T-helper 1 cell (primary cell): ENCODE data around the gene TMEM132D.

Experiments used
- DNase-seq, 5 donors: peaks; one replicate each; pipeline ENCODE4 v3.0.0-alpha.2; 2012 to 2020

The TMEM132D gene

DNA sequence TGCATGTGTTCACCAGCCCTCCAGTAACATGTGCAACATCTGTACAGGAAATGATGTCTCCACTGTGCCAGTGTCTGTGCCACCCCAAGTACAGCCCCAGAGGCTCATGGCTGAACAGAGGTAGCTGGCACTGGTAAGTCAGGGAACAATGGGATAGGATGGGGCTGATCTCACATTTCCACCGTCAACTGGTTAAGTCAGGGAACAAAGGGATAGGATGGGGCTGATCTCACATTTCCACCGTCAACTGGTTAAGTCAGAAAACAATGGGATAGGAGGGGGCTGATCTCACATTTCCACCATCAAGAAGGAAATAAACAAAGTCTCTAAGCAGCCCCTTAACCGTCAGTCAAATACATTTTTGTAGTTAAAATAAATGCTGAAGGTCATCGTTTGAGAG is 246.6 kb downstream of the TMEM132D start:
- no peak for DNase-seq

GRCh38 chr12:129651951-129652350 is 251.9 kb downstream of the TMEM132D start:
- DNase-seq: no peak

DNA sequence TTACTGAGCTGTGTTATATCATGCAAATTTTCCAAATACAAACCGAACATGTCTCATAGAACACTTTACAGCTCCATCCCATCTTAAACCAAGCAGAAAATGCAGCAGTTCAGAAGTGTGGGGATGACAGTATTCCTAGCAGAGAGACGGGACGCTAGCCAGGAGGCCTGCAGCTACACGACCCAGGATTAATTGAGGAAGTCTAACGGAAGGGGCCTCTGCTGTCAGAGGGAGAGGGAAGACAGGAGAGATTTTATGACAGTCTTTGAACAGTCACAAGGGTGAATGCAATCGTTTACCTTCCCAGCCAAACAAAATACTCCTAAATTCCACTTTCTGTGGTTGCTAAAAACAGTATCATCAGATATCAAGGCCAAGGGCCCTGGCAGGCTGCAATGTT is 261.9 kb downstream of the TMEM132D start:
- no peak for DNase-seq

DNA sequence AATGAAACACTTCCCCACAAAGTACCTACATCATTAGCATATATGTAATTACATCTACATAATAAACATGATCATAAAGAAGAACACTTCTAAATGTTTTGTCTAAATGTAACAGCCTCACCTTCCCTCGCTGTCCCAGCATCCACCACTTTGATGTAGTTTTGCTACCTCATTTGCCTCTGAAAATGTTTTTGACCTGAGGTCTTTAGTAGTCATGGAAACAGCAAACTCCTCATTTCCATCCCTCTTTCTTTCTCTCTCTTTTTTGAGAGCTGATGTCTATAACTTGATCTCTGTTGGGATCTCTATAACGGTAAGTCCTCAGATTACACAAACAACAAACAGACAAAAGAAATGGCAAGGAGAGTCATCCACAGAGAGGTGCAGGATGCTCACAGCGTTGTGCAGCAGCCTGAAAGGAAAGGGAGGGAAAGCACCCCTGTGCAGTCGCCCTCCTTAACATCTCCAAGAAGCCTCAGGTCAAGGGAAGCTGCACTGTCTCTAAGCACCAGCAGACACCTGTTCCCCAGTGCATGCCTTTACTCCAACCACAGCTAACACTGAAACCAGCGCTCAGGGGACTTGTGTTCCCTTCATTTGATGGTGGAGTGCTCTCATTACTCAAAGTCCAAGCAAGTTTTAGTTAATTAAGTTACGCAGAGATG is 268.7 kb downstream of the TMEM132D start:
- DNase-seq: no peak

DNA sequence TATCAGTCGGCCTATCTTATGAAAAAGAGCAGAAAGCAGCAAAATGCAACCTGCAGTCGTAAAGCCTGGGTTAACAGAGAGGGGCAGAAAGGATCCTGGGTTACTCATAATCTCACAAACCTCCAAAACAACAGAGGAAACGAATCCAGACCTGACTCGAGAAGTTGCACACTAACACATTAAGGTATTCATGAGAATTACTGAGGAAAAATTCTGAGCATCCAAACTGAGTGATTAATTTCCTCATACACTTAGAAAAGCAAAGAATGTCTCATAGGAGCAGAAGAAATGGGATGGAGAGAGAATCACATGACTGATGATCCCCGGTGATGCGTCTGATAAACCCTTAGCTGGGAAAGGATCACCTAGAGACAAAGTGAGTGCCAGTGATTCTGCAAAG is 272.5 kb downstream of the TMEM132D start:
- no peak for DNase-seq

DNA sequence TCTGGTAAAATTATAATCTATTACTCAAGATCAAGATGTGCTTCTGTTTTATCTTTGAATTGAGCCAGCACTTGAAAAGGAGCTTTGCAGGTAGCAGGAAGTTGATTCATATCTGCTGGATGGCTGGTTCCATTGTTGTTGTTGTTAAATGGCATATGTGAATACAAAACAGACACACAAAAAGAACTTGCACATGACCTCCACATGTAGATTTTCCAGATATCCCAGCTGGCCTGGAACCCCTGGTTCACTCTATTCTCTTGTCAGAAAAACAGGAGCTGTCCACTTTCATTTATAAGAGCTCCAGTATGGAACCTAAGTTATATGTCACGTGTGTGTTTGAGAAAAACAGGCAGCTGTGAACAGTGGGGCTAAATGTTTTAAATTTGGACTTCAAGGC is 273.9 kb downstream of the TMEM132D start:
- DNase-seq: no peak

GRCh38 chr12:129622566-129622965 is 281.3 kb downstream of the TMEM132D start:
- DNase-seq: no peak

GRCh38 chr12:129619271-129619670 is 284.6 kb downstream of the TMEM132D start:
- no peak for DNase-seq

DNA sequence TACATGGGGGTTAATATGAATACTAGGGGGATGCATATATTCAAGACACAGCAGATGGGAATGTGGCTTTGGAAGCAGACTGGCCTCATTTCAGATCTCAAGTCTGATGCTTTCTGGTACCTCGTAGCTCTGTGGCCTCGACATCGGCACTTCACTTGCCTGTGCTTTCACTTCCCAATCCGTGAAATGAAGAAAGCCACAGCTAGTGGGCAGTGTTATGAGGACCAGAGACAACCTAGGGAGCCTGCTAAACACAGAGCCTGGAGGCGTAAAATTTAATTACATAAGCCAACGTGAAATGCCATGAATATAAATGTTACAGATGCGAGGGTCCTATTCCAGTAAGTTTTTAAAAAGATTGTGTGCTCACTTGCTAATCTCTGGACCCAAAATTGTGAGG is 286.0 kb downstream of the TMEM132D start:
- no peak for DNase-seq

GRCh38 chr12:129615001-129615400 is 288.8 kb downstream of the TMEM132D start:
- DNase-seq: no peak

- DNase-seq: no peak
Measured at GRCh38 chr12:129614221-129614885, 289.5 kb downstream of the TMEM132D start.

- no peak for DNase-seq
Measured at GRCh38 chr12:129613314-129613713, 290.5 kb downstream of the TMEM132D start.

GRCh38 chr12:129610601-129611120 is 293.2 kb downstream of the TMEM132D start:
- DNase-seq: no peak

GRCh38 chr12:129607756-129608155 is 296.1 kb downstream of the TMEM132D start:
- no peak for DNase-seq

DNA sequence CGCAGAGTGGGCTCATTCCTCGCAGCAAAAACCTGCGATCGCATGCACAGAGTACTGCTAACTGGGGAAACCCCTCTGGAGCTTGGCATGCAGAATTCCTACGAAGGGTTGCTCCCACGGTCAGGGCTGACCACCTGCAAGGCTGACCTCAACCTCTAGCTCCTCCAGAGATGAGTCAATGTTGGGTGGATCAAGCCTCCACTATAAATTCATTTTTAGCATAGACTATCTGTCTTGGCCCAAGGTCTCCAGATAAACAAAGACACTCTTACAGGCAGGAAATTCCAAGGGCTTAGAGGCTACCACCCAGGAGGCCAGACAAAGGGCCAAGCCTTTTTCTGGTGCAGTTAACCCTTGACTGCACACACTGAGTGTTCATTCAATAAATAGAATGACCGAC is 296.5 kb downstream of the TMEM132D start:
- DNase-seq: no peak

GRCh38 chr12:129606239-129606638 is 297.6 kb downstream of the TMEM132D start:
- DNase-seq: no peak

DNA sequence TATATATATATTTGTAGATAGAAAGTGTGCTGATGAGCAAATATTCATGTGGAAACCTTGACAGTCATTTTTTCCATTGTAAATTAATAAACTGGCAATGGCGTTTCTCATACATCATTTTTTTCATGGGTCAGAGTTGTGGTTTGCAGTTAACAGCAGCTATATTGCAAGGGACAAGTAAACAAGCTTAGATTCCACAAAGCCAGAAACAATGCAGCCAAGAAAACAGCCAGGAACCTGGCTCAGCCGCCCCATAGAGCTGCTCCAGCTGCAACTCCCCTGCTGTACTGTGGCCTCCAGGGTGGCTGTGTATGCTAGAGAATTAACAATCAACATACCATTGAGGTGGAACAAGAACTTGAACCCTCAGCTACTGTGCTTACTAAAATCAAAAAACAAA is 298.2 kb downstream of the TMEM132D start:
- DNase-seq: no peak

- DNase-seq: no peak
Measured at GRCh38 chr12:129604506-129604905, 299.3 kb downstream of the TMEM132D start.

- DNase-seq: no peak
Measured at GRCh38 chr12:129599406-129599805, 304.4 kb downstream of the TMEM132D start.

DNA sequence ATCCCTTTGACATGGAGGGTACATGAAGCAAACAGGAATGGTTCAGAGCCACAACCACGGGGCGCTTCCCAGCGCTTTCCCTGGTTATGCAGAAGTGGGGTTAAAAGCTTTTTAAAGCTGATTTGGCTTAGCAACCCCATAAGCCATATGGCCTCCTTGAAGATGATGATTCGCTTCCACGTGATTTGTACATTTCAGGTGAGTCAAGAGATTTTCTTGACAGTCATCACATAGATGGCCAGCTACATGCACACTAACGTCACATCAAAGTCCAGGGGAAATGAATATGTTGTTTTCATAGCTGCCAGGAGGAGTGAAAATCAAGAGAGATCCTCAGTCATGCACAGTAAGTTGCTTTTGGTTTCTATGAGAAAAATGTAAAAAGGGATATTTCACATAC is 309.7 kb downstream of the TMEM132D start:
- DNase-seq: no peak

- DNase-seq: no peak
Measured at GRCh38 chr12:129592449-129592848, 311.4 kb downstream of the TMEM132D start.

- no peak for DNase-seq
Measured at GRCh38 chr12:129589503-129589902, 314.3 kb downstream of the TMEM132D start.

DNA sequence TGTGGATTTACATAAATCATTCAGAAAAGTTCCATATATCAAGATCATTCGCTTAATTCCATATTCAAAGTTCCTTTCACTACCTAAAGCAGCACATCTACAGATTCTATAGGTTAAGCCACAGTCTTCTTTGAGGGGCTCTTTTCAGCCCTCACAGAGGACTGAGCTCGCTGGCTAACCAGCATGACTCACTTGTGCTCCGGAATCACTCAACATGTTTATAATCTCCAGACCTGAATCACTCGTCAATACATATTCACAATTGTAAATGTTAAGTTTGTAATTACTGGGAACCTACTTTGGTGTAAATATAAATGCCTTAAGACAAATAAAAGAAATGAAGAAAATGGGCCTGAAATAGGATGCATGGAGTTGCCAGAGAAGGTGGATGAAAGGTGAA is 315.7 kb downstream of the TMEM132D start:
- DNase-seq: no peak

DNA sequence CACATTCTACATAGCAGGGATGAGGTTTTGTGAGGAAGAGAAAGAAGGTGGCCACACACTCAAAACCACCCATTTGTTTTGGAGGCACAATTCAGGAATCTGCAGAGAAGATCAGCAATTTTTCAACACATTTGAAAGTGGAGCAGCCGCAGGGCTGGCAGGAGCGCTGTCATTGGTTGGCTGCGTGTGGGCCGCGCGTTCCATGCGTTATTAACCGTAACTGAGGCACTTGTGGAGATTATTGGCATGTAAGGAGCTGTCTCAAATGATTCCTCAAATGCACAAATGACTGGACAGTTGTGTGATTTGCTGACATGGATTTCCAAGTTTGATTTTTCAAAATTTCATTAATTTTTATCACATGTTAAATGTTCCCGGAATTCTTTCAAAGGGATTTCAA is 318.5 kb downstream of the TMEM132D start:
- no peak for DNase-seq

- no peak for DNase-seq
Measured at GRCh38 chr12:129579879-129580278, 323.9 kb downstream of the TMEM132D start.
